H9 (cell line): ENCODE data around the gene MINPP1. TPM values are rescaled to one million over a fixed set of nuclear protein-coding genes. Genes with fewer than 3 reads are reported as not detected.
A peak's percentile ranks its signal among the peaks of the same experiment; 100 is the strongest.

Experiments used
- DNase-seq: peaks from one replicate; pipeline ENCODE4 v3.0.0-alpha.2; 2017
- H2AFZ ChIP-seq: one replicate; pipeline ENCODE4 v1.6.1; 2013; ENCODE audit warnings: mild to moderate bottlenecking, low read length, control low read depth, moderate library complexity
- H2AK5ac ChIP-seq: 2 replicates; pipeline ENCODE4 v1.6.1; 2013; ENCODE audit warnings: low read length, control low read depth, mixed read lengths; ENCODE audit not compliant: insufficient read length
- H2BK120ac ChIP-seq: one replicate; pipeline ENCODE4 v1.6.1; 2013; ENCODE audit warnings: low read depth, mild to moderate bottlenecking, low read length, control low read depth, inconsistent platforms; ENCODE audit not compliant: poor library complexity, severe bottlenecking
- H2BK12ac ChIP-seq: 2 replicates; pipeline ENCODE4 v1.6.1; 2013; ENCODE audit warnings: low read length, control low read depth, mixed read lengths, low read depth; ENCODE audit not compliant: insufficient read length
- H2BK15ac ChIP-seq: 2 replicates; pipeline ENCODE4 v1.6.1; 2013; ENCODE audit warnings: low read depth, low read length, control low read depth
- H2BK20ac ChIP-seq: one replicate; pipeline ENCODE4 v1.6.1; 2013; ENCODE audit warnings: low read depth, mild to moderate bottlenecking, low read length, control low read depth, inconsistent platforms; ENCODE audit not compliant: poor library complexity, severe bottlenecking
- H2BK5ac ChIP-seq: 2 replicates; pipeline ENCODE4 v1.6.1; 2013; ENCODE audit warnings: low read length, control low read depth, mixed read lengths; ENCODE audit not compliant: insufficient read length
- H3K14ac ChIP-seq: 2 replicates; pipeline ENCODE4 v1.6.1; 2013; ENCODE audit warnings: low read length, control low read depth; ENCODE audit not compliant: insufficient read depth
- H3K18ac ChIP-seq: 2 replicates; pipeline ENCODE4 v1.6.1; 2013; ENCODE audit warnings: low read depth, mild to moderate bottlenecking, mixed read lengths, low read length, control low read depth; ENCODE audit not compliant: insufficient read length
- H3K23ac ChIP-seq: 2 replicates; pipeline ENCODE4 v1.6.1; 2013; ENCODE audit warnings: low read length, control low read depth, mixed read lengths, low read depth; ENCODE audit not compliant: insufficient read length
- H3K23me2 ChIP-seq: 2 replicates; pipeline ENCODE4 v1.6.1; 2013; ENCODE audit warnings: low read depth, mild to moderate bottlenecking, mixed read lengths, low read length, control low read depth; ENCODE audit not compliant: insufficient read length, poor library complexity, severe bottlenecking
- H3K27ac ChIP-seq: 2 replicates; pipeline ENCODE4 v1.5.1; 2013; ENCODE audit warnings: low read length, control low read depth, mixed read lengths, low read depth; ENCODE audit not compliant: insufficient read length
- H3K27me3 ChIP-seq: 2 replicates; pipeline ENCODE4 v1.6.1; 2013; ENCODE audit warnings: low read length, control low read depth, inconsistent platforms; ENCODE audit not compliant: insufficient read depth
- H3K4ac ChIP-seq: 2 replicates; pipeline ENCODE4 v1.6.1; 2013; ENCODE audit warnings: low read depth, mild to moderate bottlenecking, control low read depth, inconsistent platforms, low read length, moderate library complexity
- H3K4me1 ChIP-seq: 2 replicates; pipeline ENCODE4 v1.6.1; 2013; ENCODE audit warnings: low read length, control low read depth, inconsistent platforms; ENCODE audit not compliant: insufficient read depth
- H3K4me2 ChIP-seq: 2 replicates; pipeline ENCODE4 v1.6.1; 2013; ENCODE audit warnings: low read length, control low read depth, mixed read lengths; ENCODE audit not compliant: insufficient read length, insufficient read depth
- H3K56ac ChIP-seq: 2 replicates; pipeline ENCODE4 v1.6.1; 2013; ENCODE audit warnings: low read depth, mild to moderate bottlenecking, mixed read lengths, low read length, control low read depth; ENCODE audit not compliant: insufficient read length
- H3K79me1 ChIP-seq: 2 replicates; pipeline ENCODE4 v1.6.1; 2013; ENCODE audit warnings: low read depth, mild to moderate bottlenecking, moderate library complexity, low read length, control low read depth, inconsistent platforms; ENCODE audit not compliant: insufficient read depth, poor library complexity, severe bottlenecking
- H3K79me2 ChIP-seq: 2 replicates; pipeline ENCODE4 v1.6.1; 2013; ENCODE audit warnings: low read length, control low read depth, inconsistent platforms; ENCODE audit not compliant: insufficient read depth
- H3K9ac ChIP-seq: 2 replicates; pipeline ENCODE4 v1.6.1; 2013; ENCODE audit warnings: low read length, control low read depth, mixed read lengths; ENCODE audit not compliant: insufficient read length; ENCODE audit errors: extremely low read depth
- H3K9me3 ChIP-seq: one replicate; pipeline ENCODE4 v1.6.1; 2013; ENCODE audit warnings: low read depth, low read length, inconsistent platforms; ENCODE audit not compliant: control insufficient read depth
- H3T11ph ChIP-seq: one replicate; pipeline ENCODE4 v1.6.1; 2013; ENCODE audit warnings: mild to moderate bottlenecking, low read length, control low read depth, inconsistent platforms
- H4K20me1 ChIP-seq: one replicate; pipeline ENCODE4 v1.6.1; 2013; ENCODE audit not compliant: control insufficient read depth, insufficient read length, insufficient read depth
- H4K5ac ChIP-seq: 2 replicates; pipeline ENCODE4 v1.6.1; 2013; ENCODE audit warnings: low read depth, mild to moderate bottlenecking, mixed read lengths, low read length, control low read depth; ENCODE audit not compliant: insufficient read length
- H4K8ac ChIP-seq: replicated peaks from 2 replicates; pipeline ENCODE4 v1.6.1; 2013; ENCODE audit warnings: low read length, control low read depth, mixed read lengths, low read depth; ENCODE audit not compliant: insufficient read length
- H4K91ac ChIP-seq: 2 replicates; pipeline ENCODE4 v1.6.1; 2013; ENCODE audit warnings: low read depth, mild to moderate bottlenecking, moderate library complexity, mixed read lengths, low read length, control low read depth; ENCODE audit not compliant: insufficient read length
- H3K27ac Mint-ChIP-seq, 3 experiments: 2 replicates in 2 of 3; 3 replicates in 1 of 3; pipeline ENCODE4 v1.8.0; 2020 to 2021; ENCODE audit warnings: mixed read lengths in 3 of 3, mild to moderate bottlenecking in 1 of 3, moderate library complexity in 1 of 3
- H3K27me3 Mint-ChIP-seq: 2 replicates; pipeline ENCODE4 v1.8.0; 2021; ENCODE audit warnings: low read depth, mild to moderate bottlenecking, moderate library complexity, mixed read lengths
- H3K36me3 Mint-ChIP-seq, 3 experiments: 2 replicates in 2 of 3; 3 replicates in 1 of 3; pipeline ENCODE4 v1.8.0; 2020 to 2021; ENCODE audit warnings: low read depth in 3 of 3, mixed read lengths in 3 of 3; ENCODE audit not compliant: insufficient read depth in 1 of 3
- H3K4me1 Mint-ChIP-seq, 2 experiments: 2 replicates each; pipeline ENCODE4 v1.8.0; 2020; ENCODE audit warnings: mixed read lengths in 2 of 2
- H3K4me3 Mint-ChIP-seq, 2 experiments: 2 replicates in 1 of 2; 3 replicates in 1 of 2; pipeline ENCODE4 v1.8.0; 2020 to 2021; ENCODE audit warnings: mild to moderate bottlenecking in 2 of 2, mixed read lengths in 2 of 2, moderate library complexity in 1 of 2
- H3K9me3 Mint-ChIP-seq, 2 experiments: 2 replicates in 1 of 2; 3 replicates in 1 of 2; pipeline ENCODE4 v1.8.0; 2020; ENCODE audit warnings: mild to moderate bottlenecking in 2 of 2, mixed read lengths in 2 of 2, moderate library complexity in 1 of 2
- WGBS: extraction: QIAGEN DNeasy Blood & Tissue Kit; methylation state at CpG from one replicate; pipeline ENCODE4 v1.1.7; 2013; ENCODE audit warnings: missing lambda C conversion rate, low lambda C conversion rate, mixed read lengths; ENCODE audit not compliant: insufficient read length; ENCODE audit errors: extremely low coverage; 5-methylcytosine and 5-hydroxymethylcytosine counted together
- total RNA-seq: library from RNA; stranded (reverse); gene quantifications from 2 replicates; pipeline ENCODE4 v1.2.1, GENCODE V29; 2021
- TF ChIP-seq, protein P1 (sequence below): fragments of 200-600 bp; sonication (generic); conservative IDR thresholded peaks from 3 replicates; pipeline ENCODE4 v1.8.0; 2021; ENCODE audit warnings: antibody characterized with exemption, mild to moderate bottlenecking

The MINPP1 gene
- total RNA-seq, 1 experiment from 2014 or later = 30.3 TPM

- 0 out of 2 replicates have a peak, but pooled peaks cover 2% of the 10 kb centered on the region for H3K27me3 Mint-ChIP-seq
- 0 out of 5 replicates have a peak, but pooled peaks cover 0 to 3% of the 10 kb centered on the region in 2 experiments for H3K9me3 Mint-ChIP-seq
- no peak overlapping the region for H2BK12ac ChIP-seq
- H3K27ac ChIP-seq = no peak overlapping the region
- H3K9ac ChIP-seq = no peak overlapping the region
- H3K56ac ChIP-seq = no peak overlapping the region
- no peak overlapping the region for H3K14ac ChIP-seq
- H4K91ac ChIP-seq = no peak overlapping the region
- H3K4me1 ChIP-seq = no peaks in the 10 kb centered on the region
- H4K20me1 ChIP-seq = no peaks in the 10 kb centered on the region
- H3K23me2 ChIP-seq = no peaks in the 10 kb centered on the region
- peak overlapping the region in 1 of 3 experiments; percentile 70; a peak in 1 of 7 replicates for H3K27ac Mint-ChIP-seq
- H2BK120ac ChIP-seq = no peak overlapping the region
- H2BK15ac ChIP-seq = no peak overlapping the region
- no peaks in the 10 kb centered on the region for H3K9me3 ChIP-seq
- H2AK5ac ChIP-seq = no peak overlapping the region
- no peak overlapping the region for H3K4me3 Mint-ChIP-seq
- H3K36me3 Mint-ChIP-seq = no peaks in the 10 kb centered on the region
- H4K5ac ChIP-seq = no peak overlapping the region
- H3K79me1 ChIP-seq = no peaks in the 10 kb centered on the region
- H2AFZ ChIP-seq = peak overlapping the region; percentile 44
- no CpG with 5 or more reads among the region's 5 CpGs for WGBS
- no peak overlapping the region for H3K4ac ChIP-seq
- no peak overlapping the region for H3K4me2 ChIP-seq
- no peak overlapping the region for H2BK5ac ChIP-seq
- no peak overlapping the region for H3T11ph ChIP-seq
- no peak overlapping the region for H4K8ac ChIP-seq
- H3K23ac ChIP-seq = no peak overlapping the region
- H3K4me1 Mint-ChIP-seq = peaks cover 5 to 8% of the 10 kb centered on the region in 2 experiments
- H2BK20ac ChIP-seq = no peak overlapping the region
- TF ChIP-seq, protein P1, sequence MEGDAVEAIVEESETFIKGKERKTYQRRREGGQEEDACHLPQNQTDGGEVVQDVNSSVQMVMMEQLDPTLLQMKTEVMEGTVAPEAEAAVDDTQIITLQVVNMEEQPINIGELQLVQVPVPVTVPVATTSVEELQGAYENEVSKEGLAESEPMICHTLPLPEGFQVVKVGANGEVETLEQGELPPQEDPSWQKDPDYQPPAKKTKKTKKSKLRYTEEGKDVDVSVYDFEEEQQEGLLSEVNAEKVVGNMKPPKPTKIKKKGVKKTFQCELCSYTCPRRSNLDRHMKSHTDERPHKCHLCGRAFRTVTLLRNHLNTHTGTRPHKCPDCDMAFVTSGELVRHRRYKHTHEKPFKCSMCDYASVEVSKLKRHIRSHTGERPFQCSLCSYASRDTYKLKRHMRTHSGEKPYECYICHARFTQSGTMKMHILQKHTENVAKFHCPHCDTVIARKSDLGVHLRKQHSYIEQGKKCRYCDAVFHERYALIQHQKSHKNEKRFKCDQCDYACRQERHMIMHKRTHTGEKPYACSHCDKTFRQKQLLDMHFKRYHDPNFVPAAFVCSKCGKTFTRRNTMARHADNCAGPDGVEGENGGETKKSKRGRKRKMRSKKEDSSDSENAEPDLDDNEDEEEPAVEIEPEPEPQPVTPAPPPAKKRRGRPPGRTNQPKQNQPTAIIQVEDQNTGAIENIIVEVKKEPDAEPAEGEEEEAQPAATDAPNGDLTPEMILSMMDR = no peak
- H3K79me2 ChIP-seq = no peaks in the 10 kb centered on the region
- H3K18ac ChIP-seq = no peak overlapping the region
- DNase-seq = no peak
- H3K27me3 ChIP-seq = no peaks in the 10 kb centered on the region
Observed at GRCh38 chr10:87578160-87578841, 73.6 kb downstream of the MINPP1 start.
